HG03354 (cell line): Measurements from ENCODE around the gene PSMA6.
"Not testable (repeated sequence)": the region's sequence is repeated elsewhere in the genome, so short reads cannot be mapped to it uniquely, and the experiment has no call there.

Experiments used
- ATAC-seq: cut with Tn5 transposase; IDR thresholded peaks from one replicate; pipeline ENCODE4 v1.9.1; 2021; ENCODE audit warnings: mild to moderate bottlenecking; ENCODE audit not compliant: unreplicated experiment, poor library complexity, severe bottlenecking

PSMA6 gene

GRCh38 chr14:35341454-35341750 is 49.2 kb downstream of the PSMA6 start:
- no peak for ATAC-seq

GRCh38 chr14:35341751-35342488 is 49.7 kb downstream of the PSMA6 start:
- no peak for ATAC-seq

GRCh38 chr14:35342489-35343010 is 50.4 kb downstream of the PSMA6 start:
- ATAC-seq = no peak

- ATAC-seq = no peak
These were observed 51.5 kb downstream of the PSMA6 start for GRCh38 chr14:35343702-35344101.

- ATAC-seq = no peak
These were observed 52.1 kb downstream of the PSMA6 start for GRCh38 chr14:35344107-35344807.

DNA sequence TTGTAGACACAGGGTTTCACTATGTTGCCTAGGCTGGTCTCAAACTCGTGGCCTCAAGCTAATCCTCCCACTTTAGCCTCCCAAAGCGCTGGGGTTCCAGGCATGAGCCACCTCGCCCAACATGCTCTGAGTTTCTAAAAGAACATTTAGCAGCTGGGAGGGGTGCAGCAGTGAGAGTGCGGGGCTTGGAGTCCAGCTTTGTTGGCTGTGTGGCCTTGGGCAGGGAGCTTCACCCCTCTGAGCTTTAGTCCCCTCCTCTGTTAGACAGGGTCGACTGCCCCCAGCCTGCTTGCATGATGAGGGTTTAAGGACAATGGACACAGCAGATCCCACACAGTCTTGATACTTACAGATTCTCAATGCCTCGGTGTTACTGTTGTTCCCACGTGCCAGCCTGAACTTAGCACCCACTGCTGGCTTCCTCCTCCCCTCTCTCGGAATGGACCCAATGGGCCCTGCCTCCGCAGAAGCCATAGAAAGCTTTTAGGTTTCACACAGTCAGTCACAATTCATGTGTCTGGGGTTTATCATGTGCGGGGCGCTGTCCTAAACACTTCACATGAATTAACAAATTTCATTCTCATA is 54.6 kb downstream of the PSMA6 start:
- ATAC-seq = no peak

GRCh38 chr14:35347323-35348043 is 55.3 kb downstream of the PSMA6 start:
- no peak for ATAC-seq

GRCh38 chr14:35348044-35348380 is 55.8 kb downstream of the PSMA6 start:
- ATAC-seq = not testable (repeated sequence)

DNA sequence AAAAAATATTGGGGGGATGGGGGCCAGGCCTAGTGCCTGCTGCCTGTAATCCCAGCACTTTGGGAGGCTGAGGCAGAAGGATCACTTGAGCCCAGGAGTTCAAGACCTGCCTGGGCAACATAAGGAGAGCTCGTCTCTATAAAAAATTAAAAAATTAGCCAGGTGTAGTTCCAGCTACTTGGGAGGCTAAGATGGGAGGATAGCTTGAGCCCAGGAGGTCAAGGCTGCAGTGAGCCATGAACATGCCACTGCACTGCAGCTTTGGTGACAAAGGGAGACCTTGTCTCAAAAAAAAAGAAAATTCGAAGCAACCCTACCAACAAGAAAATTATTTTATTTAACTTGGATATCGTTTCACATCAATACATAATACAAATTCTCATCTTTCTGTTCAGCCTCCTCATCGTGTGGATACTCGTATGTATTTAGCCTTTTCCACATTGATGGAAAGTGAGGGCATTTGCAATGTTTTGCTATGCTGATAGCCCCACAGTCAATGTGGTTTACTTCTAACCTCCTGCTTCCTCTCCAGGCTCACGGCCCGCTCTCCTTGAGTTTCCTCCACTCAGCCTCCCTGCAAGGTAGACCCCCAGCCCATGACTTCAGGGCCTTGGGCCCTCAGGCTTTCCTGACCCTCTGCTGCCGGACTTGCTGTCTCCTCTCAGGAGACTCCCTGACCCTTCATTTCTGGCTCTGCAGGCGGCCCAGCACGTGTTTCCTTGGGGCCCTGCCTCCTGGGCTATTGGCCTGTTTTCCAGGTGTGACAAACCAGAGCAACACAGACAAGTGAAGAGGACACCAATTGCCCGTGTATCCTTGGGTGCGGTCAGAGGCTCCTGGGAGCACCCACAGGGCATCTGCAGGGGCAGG is 57.5 kb downstream of the PSMA6 start:
- ATAC-seq = no peak

GRCh38 chr14:35351497-35351896 is 59.3 kb downstream of the PSMA6 start:
- ATAC-seq = no peak

DNA sequence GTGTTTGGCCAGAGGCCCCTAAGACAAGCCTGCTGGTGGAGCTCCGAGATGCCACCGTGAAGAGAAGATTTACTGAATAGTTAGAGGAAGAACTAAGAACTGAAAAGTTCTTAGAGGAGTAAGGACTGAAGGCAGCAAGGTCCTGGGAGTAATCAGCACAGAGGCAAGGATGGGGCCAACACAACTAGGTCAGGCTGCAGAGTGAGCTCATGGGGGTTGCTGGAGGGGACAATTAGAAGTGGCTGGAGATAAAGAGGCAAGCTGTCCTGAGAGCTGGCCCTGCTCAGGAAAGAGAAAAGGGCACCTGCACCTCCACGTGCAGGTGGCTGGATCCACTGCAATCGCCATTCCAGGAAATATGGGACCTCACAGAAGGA is 59.7 kb downstream of the PSMA6 start:
- no peak for ATAC-seq

DNA sequence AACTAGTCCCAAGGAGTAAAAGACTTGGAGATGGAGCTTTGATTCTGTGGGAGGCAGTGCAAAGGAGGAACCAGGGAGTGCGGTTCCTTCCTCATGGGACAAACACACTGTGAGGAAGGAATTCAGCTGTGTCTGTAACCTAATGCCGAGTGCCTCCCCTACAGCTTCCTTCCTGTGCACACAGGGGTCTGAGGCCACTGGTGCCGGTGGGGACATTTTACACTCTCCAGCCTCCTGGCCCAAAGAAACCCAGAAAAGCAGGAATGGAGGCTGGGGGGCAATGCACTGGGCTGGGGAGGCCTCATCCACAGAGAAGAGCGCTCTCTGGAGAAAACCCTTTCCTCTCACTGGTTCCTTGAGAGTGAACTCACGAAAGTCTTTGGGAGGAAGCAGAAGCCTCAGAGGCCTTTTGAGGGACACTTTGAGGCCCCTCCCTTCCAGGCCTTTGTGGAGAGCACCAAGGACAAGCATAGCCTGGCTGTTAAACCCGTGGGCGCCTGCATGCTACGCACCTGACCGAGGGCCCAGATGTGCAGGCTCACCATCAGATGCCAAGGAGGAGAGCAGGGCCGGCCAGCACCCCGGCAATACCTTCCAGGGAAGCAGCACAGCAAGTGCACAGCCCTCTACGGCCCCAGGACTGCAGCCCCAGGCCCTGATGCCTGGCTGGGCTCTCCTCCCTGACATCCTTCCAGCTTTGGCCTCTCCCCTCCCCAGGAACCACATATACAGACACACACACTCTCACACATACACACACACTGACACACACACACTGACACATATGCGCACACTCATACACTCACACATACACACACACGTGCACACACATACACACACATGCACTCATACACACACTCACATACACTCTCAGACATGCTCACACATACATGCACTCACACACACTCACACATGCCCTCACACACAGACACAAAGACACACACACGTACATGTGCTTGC is 60.4 kb downstream of the PSMA6 start:
- ATAC-seq = no peak

GRCh38 chr14:35353409-35354172 is 61.4 kb downstream of the PSMA6 start:
- no peak for ATAC-seq

DNA sequence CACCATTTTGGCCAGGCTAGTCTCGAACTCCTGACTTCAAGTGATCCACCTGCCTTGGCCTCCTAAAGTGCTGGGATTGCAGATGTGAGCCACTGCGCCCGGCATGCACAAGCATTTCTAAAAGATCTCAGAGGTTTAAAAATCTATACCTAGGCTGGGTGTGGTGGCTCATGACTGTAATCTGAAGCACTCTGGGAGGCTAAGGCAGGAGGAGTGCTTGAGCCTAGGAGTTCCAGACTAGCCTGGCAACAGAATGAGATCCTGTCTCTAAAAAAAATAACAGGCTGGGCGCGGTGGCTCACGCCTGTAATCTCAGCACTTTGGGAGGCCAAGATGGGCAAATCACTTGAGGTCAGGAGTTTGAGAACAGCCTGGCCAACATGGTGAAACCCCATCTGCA is 63.1 kb downstream of the PSMA6 start:
- ATAC-seq = not testable (repeated sequence)

DNA sequence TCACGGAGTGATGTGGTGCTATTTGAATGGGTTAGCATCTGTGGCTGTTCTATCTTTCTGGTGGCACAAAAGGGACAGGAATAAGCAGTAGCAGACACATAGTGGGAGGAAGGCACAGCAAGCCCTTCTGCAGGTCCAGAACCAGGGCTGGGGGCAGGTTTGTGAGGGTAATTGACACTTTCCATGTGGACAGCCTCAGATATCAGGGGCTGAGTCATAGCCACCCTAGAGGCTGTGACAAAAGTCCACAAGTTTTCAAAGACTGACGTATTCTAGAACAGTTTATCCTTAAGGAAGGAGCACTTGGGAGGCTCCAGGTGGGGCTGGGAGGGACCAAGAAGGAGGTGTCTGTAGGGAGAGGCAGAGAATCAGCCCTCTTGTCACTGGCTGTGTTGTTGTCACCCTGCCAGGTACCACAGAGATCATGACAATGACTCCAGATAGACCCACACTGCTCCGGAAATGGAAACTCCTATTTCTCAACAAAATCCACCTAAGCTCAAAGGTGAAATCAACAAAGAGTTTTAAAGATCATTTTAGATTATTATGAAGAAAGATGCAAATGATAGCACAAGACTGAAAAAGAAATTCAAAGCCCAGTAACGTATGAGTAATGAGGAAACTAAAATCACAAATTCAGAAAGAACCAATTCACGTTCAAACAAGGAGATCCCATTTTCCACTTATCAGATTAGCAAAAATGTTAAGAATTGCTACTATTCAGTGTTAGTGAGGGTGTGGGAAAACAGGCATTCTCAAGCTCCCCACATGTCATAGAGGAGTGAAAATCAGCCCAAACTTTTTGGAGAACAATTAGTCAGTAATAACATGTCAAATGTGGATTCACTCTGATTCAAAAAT is 64.0 kb downstream of the PSMA6 start:
- no peak for ATAC-seq

DNA sequence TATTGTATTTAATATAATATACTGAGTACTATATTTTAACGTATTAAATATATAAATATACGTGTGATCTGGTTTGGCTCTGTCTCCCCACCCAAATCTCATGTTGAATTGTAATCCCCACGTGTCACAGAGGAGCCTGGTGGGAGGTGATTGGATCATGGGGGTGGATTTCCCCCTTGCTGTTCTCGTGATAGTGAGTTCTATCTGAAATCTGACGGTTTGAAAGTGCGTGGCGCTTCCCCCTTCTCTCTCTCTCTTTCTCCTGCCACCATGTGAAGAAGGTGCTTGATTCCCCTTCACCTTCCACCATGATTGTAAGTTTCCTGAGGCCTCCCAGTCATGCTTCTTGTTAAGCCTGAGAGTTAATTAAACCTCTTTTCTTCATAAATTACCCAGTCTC is 67.5 kb downstream of the PSMA6 start:
- not testable (repeated sequence) for ATAC-seq

DNA sequence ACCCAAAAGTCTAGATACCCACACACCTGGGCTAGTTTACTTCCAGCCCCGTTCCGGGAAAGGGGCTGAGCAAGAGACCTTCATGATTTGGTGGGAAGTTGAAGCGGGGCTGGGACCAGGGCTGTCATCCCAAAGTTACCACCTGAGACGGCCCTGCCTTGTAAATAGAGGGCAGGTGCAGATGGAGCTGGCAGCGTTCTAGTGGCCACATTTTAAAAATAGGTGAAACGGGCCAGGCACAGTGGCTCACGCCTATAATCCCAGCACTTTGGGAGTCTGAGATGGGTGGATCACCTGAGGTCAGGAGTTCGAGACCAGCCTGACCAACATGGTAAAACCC is 68.9 kb downstream of the PSMA6 start:
- ATAC-seq = no peak
